GM18505 (cell line): ENCODE measurements around the gene PLAGL2.
"Not testable (repeated sequence)": the region's sequence is repeated elsewhere in the genome, so short reads cannot be mapped to it uniquely, and the experiment has no call there.

Source experiments
- ATAC-seq: cut with Tn5 transposase; IDR thresholded peaks from one replicate; pipeline ENCODE4 v1.9.1; 2021; ENCODE audit not compliant: unreplicated experiment
- POLR2A ChIP-seq: IDR thresholded peaks from 4 replicates; pipeline ENCODE4 v1.6.1; 2011; ENCODE audit warnings: borderline replicate concordance; ENCODE audit not compliant: insufficient read depth, insufficient read length; ENCODE audit errors: extremely low read depth

PLAGL2 gene

GRCh38 chr20:32190616-32191415 is 16.7 kb downstream of the PLAGL2 start:
- ATAC-seq, result no peak
- peak; percentile 22 for TF ChIP-seq POLR2A

- no peak for ATAC-seq
These were observed 17.6 kb downstream of the PLAGL2 start for GRCh38 chr20:32189691-32190615.

DNA sequence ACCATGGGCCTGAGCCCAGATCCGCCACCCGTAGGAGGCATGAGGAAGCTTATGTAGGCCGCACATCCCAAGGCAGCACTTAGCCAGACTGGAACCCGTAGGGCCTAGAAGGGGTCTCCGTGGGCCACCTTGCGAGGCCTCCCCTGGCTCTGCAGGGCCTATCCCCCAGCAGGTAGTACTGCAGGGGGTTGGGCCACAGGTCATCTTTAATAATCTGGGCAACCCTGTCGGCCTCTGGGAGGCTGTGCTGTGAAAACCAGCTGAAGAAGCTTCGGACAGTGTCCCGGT is 18.5 kb downstream of the PLAGL2 start:
- ATAC-seq, result no peak
- TF ChIP-seq POLR2A, result no peak

More at GRCh38 chr20:32189691-32190615, 17.6 kb downstream of the PLAGL2 start:
- TF ChIP-seq POLR2A, result no peak

GRCh38 chr20:32188376-32189122 is 19.0 kb downstream of the PLAGL2 start:
- TF ChIP-seq POLR2A, result no peak

DNA sequence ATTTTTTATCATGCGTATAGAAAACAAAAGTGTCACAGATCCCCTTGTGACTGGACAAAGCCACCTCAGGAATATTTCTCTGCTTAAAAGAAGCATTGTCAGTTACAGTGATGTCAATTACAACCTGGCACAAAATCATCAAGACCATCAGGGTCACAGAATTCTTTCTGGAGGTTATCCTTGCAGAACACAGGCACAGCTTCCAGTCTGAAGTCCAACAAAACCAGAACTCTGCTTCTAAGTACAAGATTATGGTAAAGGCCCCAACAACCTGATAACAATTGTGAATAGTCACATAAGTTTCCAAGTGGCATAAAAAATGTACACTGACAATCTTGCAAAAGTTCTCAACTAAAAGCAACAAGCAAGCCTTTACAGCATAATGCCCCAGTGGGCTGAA is 21.0 kb downstream of the PLAGL2 start:
- ATAC-seq, result no peak

More at GRCh38 chr20:32188376-32189122, 19.0 kb downstream of the PLAGL2 start:
- no peak for ATAC-seq

DNA sequence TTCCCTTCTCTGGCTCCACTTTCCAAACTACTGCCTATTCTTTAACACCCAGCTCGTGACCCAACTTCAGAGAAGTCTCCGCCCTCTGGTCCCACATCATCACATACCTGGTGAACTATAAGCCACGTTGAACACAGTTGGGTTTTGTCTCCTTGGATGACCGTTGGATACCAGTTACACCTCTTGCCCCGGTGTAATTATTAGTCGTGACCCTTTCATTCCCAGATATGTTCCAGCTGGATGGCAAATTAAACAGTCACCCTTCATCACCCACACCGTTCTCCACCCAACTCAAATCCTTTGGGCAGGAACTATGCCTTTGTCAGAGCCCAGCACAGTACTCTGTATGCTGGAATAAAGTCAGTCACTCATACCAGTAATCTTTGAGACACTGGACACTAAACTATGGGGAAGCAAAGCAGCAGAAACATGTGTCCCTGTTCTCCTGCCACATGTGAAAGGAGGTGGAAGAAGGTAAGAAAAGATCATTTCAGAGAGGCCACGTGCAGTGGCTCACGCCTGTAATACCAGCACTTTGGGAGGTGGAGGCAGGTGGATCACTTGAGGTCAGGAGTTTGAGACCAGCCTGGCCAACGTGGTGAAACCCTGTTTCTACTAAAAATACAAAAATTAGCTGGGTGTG is 22.5 kb downstream of the PLAGL2 start:
- no peak for TF ChIP-seq POLR2A
- no peak for ATAC-seq

More for the DNA sequence above, 21.0 kb downstream of the PLAGL2 start:
- no peak for TF ChIP-seq POLR2A

GRCh38 chr20:32183947-32184635 is 23.5 kb downstream of the PLAGL2 start:
- TF ChIP-seq POLR2A, result no peak
- no peak for ATAC-seq

GRCh38 chr20:32181606-32182005 is 25.9 kb downstream of the PLAGL2 start:
- TF ChIP-seq POLR2A, result no peak
- no peak for ATAC-seq

GRCh38 chr20:32179934-32180333 is 27.6 kb downstream of the PLAGL2 start:
- no peak for ATAC-seq
- TF ChIP-seq POLR2A, result no peak

- TF ChIP-seq POLR2A, result no peak
- ATAC-seq, result no peak
These were observed 28.0 kb downstream of the PLAGL2 start for GRCh38 chr20:32179515-32179914.

DNA sequence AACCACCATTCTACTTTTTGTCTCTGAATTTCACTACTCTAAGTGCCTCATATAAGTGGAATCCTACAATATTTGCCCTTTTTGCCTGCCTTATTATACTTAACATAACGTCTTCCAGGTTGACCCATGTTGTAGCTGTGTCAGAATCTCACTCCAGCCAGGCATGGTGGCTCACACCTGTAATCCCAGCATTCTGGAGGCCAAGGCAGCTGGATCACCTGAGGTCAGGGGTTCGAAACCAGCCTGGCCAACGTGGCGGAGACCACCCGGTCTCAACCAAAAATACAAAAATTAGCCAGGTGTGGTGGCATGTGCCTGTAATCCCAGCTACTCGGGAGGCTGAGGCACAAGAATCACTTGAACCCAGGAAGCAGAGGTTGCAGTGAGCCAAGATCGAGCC is 29.8 kb downstream of the PLAGL2 start:
- ATAC-seq, result not testable (repeated sequence)

- ATAC-seq, result no peak
- no peak for TF ChIP-seq POLR2A
These were observed 39.2 kb downstream of the PLAGL2 start for GRCh38 chr20:32168184-32168910.
